ENCODE results near the gene PLSCR3.

The PLSCR3 gene
- total RNA-seq: 0.67 to 1.5 (median 0.82) reads per million in 3 experiments

- DNase-seq: peak; percentile 77
These were observed at the start of gene PLSCR3 for GRCh38 chr17:7394452-7395191. TSS of gene PLSCR3 (minus strand) at chr17:7394525. CDS start at chr17:7394110, 415 bp downstream.

- no peak for DNase-seq
These were observed 49.5 kb upstream of the PLSCR3 start for GRCh38 chr17:7443499-7444485.

GRCh38 chr17:7442142-7442541 is 47.8 kb upstream of the PLSCR3 start:
- DNase-seq: no peak

GRCh38 chr17:7441266-7441665 is 46.9 kb upstream of the PLSCR3 start:
- DNase-seq: no peak

- no peak for DNase-seq
These were observed 46.5 kb upstream of the PLSCR3 start for GRCh38 chr17:7440834-7441195.

DNA sequence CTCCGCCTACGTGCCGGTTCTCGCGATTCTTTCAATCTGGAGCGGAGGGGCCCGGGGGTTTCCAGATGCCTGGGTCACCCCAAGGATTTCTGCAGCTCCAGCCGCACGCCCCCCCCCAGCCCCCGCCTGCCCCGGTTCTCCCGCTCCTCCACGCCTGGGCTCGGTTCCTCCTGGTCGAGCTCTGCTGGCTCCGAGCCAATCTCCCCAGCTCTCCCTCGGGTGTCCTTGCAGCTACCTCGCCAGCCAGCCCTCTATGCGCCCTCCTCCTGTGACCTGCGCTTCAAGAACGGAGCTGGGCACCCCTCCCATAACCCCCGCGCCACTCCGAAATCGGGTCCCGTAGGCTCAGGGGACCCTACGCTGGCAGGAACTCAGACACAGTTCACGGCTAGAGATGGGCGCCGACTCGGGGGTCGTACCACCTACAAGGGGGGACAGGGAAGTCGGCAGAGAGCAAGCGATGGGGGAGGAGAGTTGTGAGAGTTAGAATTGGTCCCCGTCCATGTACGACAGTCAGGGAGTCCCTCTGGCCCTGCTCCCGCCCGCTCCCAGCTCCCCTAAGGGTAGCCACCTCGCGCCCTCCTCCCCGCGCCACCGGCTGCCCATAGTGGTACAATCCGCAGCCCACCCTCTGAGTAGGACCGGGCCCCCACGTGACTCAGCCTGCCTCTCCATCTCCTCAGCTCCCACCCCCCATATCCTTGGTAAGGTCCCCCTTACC is 45.9 kb upstream of the PLSCR3 start:
- DNase-seq: peak; percentile 15

DNA sequence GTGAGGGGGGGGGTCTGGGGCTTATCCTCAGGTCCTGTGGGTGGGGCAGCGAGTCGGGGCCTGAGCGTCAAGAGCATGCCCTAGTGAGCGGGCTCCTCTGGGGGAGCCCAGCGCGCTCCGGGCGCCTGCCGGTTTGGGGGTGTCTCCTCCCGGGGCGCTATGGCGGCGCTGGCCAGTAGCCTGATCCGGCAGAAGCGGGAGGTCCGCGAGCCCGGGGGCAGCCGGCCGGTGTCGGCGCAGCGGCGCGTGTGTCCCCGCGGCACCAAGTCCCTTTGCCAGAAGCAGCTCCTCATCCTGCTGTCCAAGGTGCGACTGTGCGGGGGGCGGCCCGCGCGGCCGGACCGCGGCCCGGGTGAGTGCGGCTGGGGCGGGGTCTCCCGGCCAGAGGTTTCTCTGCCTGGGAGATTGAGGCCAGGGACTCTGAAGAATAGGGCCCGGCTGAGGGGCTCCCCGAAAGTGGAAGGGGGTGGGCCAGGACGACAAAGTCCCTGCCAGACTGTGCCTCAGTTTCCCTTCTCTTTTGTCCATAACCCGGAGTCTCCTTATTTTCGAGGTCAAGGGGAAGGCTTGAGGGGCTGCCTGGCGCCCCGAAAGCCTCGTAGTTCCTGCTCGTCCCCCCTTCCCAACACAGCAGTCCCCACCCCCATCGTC is 45.3 kb upstream of the PLSCR3 start, which contains the start of gene FGF11:
Gene FGF11 (plus strand): TSS at position 51 of the 651 bp plus-strand sequence. CDS start 109 bp downstream, at position 160.
- DNase-seq: no peak

GRCh38 chr17:7438656-7439460 is 44.5 kb upstream of the PLSCR3 start:
- DNase-seq: no peak

DNA sequence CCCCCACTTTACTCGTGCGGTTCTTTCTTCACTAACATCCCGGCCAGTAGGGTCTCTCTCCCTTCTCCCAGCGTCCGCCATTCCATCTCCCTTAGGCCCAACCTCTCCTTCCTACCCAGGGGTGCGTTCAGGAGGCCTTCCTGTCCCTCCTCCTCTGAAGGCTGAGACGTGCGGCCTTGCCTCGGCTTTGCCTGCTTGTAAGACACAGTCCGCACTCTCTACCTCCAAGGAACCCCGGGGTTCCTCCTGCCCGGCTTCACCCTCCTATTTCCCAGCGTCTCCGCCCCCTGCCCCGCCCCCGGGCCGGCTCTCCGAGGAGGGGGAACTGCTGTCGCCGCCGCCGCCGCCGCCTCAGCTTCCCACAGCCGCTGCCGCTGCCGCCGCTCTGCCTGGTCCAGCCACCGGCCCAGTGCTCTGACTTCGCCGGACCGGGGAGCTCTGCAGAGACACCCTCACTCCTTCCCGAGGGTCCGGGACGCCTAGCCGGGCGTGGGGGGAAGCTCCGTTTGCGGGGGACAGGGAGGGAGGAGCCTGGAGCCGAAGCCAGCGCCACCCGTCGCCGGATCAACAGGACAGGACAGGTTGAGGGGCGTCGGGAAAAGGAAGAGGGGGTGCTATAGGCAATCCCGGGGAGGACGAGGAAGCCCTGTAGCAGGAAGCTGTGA is 43.8 kb upstream of the PLSCR3 start:
- peak; percentile 35 for DNase-seq

DNA sequence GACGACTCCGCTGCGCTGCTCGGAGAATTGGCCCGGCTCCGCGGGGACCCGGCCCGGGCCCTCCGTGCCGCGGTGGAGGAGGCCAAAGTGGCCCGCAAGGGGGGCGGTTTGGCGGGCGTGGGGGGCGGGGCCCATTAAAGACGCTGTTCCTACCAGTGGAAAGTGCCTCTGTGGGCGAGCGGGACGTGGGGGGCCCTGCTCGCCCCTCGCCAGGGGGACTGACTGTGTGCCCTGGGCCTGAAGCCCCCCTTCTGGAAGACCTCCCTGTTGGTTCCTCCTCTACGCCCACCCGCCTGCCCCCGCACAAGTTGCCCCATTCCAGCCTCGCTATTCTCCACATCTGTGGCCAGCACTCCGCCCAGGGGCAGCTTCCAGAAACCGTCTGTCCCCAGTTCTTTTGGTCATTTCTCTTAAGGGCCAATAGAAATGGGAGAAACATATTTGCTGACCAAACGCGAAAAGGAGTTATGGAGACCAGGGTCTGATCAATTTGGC is 43.1 kb upstream of the PLSCR3 start:
- DNase-seq: no peak

DNA sequence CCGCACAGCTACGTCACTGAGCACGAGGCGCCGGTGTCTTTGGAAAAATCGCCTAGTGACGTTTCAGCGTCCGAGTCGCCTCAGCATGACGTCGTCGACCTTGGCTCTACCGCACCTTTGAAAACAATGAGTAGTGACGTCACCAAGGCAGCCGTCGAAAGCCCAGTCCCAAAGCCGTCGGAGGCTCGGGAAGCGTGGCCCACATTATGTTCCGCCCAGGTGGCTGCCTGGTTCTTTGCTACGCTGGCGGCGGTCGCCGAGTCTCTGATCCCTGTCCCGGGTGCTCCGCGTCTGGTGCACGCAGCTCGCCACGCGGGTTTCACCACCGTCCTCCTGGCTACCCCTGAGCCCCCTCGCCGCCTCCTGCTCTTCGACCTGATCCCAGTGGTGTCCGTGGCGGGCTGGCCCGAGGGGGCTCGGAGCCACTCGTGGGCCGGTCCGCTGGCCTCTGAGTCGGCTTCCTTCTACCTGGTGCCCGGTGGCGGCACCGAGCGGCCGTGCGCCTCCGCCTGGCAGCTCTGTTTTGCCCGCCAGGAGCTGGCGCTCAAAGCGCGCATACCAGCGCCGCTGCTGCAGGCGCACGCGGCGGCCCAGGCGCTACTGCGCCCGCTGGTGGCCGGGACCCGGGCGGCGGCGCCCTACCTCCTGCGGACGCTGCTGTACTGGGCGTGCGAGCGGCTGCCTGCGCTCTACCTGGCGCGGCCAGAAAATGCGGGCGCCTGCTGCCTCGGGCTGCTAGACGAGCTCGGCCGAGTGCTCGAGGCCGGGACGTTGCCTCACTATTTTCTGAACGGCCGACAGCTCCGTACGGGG is 42.4 kb upstream of the PLSCR3 start:
- DNase-seq: peak; percentile 80

DNA sequence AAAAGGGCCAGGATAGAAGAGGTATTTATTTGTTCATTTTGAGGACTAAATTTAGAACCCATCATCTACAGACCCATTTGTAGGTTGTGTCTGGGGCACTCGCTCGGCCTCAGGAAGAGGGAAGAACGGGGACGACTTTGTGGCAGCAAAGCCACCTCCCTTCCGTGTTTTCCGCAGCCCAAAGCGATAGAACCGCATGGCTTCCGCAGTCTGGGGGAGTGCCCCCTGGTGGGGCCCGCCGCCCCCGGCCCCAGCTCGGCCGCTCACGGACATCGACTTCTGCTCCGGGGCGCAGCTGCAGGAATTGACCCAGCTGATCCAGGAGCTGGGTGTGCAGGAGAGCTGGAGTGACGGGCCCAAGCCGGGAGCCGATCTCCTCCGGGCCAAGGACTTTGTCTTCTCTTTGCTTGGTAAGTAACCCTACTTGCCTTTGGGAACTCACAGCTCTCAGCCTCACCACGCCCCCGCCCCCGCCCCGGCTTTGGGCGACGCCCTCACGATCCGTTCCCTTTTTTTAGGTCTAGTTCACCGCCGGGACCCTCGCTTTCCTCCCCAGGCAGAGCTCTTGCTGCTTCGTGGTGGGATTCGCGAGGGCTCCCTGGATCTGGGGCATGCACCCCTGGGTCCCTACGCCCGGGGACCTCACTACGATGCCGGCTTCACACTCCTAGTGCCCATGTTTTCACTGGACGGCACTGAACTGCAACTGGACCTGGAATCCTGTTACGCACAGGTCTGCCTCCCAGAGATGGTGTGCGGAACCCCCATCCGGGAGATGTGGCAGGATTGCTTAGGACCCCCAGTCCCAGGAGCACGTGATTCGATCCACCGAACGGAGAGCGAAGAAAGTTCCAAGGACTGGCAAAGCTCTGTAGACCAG is 41.6 kb upstream of the PLSCR3 start:
- peak; percentile 72 for DNase-seq

DNA sequence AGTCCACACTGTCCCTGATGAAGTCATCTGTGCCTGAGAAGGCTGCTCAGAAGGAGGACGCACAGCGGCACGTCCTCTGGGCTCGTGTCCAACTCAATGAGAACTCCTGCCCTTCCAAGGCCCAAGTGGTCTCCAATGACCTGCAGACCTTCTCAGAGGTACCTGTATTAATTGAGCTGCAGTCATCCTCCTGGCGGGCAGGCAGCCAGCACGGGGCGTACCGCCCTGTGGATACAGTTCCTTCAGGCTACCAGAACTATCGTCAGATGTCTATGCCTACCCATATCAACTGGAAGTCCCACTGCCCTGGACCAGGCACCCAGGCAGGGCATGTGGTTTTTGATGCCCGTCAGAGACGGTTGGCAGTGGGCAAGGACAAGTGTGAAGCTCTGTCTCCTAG is 38.0 kb upstream of the PLSCR3 start:
- no peak for DNase-seq

- no peak for DNase-seq
These were observed 36.9 kb upstream of the PLSCR3 start for GRCh38 chr17:7431231-7431630.

DNA sequence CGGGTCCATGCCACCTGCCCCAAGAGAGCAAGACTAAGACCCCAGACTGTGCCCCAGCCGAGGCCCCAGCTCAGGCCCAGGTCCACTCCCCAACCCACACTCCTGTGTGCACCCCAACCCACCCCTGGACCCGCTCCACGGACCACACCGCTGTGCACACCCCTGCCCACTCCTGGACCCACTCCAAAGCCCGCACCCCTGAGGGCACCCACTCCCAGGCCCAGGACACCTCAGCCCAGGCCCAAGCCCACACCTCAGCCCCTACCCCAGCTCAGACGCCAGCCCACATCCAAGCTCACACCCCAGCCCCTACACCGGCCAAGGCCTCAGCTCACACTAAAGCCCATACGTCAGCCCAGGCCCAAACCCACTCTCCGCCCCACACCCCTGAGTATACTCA is 35.4 kb upstream of the PLSCR3 start:
- no peak for DNase-seq

DNA sequence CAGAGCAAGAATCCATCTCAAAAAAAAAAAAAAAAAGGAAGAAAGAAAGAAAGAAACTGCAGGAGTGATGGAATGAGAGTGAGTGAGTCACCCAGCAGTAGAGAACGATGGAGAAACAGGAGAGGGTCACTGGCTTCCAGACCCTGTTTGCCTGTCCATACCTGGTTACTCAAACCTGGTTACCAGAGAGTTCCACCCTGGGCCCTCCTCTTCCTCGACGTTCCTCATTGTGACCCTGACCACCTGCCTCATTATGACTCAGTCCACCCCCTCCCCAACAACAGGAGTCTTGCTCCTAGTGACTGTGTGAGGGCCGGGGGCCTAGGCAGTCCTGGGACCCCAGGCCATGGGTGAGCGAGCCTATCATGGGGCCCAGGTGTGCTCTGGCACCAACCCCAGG is 34.2 kb upstream of the PLSCR3 start, which contains the start of gene SPEM3:
Gene SPEM3 (plus strand): TSS at position 301 of the 400 bp plus-strand sequence. CDS start 46 bp downstream, at position 347.
- DNase-seq: no peak

- no peak for DNase-seq
These were observed 33.2 kb upstream of the PLSCR3 start for GRCh38 chr17:7427549-7427948.

GRCh38 chr17:7426896-7427489 is 32.7 kb upstream of the PLSCR3 start:
- no peak for DNase-seq

All from central memory CD4-positive, alpha-beta T cell (primary cell).